HG03378 (cell line): ENCODE measurements around the gene FGFRL1.
"Not testable (repeated sequence)": the region's sequence is repeated elsewhere in the genome, so short reads cannot be mapped to it uniquely, and the experiment has no call there.

Source experiments
- ATAC-seq: cut with Tn5 transposase; IDR thresholded peaks from one replicate; pipeline ENCODE4 v1.9.1; 2021; ENCODE audit warnings: mild to moderate bottlenecking, moderate library complexity; ENCODE audit not compliant: unreplicated experiment

FGFRL1 gene

DNA sequence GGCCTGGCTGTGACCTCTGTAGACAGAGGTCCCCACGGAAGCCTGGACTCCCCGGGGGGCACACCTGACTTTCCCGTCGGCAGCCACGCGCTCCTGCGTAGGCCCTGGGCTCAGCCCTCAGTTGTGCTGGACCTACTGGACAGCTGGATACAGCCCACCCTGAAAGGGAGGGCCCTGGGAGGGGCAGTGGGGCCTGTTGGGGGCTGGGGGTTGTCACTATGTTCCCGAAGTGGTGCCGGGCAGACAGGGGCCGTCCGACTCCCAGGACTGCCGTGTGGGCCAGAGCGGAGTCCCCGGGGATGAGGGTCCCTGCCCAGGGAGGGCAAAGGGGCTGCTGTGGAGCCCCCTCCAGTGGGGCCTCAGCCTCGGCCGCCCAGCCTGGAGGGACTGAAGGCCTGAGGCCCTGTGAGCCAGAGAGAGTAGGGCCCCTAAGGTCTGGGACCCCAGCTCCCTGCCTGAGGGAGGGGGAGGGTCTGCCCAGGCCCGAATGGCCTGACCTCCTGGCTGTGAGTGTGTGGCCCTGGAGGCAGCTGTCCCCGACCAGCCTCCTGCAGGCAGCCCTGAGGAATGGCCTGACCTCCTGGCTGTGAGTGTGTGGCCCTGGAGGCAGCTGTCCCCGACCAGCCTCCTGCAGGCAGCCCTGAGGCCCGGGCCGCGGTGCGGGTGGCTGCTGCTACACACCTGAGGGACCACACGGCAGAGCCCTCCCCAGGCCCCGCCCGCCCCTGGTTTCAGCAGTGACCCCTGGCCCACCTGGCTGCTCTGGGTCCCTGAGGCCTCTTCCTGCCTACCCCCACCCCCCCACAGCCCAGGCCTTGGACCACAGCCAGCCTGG, 25.8 kb downstream of the FGFRL1 start:
- no peak for ATAC-seq

DNA sequence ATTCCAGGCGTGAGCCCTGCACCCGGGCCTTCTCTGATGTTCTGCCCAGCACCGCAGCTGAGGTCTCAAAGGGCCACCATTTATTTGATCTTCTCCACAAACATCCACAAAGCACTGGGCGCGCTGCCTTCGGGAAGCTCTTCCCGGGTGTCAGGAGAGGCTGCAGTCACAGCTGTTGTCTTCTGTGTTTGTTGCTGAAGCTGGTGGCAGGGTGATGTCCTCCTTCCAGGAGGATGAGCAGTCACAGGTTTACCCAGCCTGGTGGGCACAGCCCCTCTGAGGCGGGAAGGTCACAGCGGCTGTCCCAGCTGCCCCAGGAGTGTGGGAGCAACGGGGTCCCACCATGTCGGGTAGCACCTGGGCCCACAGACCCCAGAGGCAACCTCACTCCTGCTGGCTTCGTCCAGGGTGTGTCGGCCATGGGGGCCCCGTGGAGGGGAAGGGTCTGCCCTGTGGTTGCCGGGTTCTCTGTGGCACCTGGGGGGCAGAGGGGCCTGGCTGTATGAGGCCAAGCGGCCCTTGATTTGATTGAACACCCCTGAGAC, 27.6 kb downstream of the FGFRL1 start:
- no peak for ATAC-seq

- ATAC-seq = no peak
These were observed 28.3 kb downstream of the FGFRL1 start for GRCh38 chr4:1039493-1040343.

GRCh38 chr4:1040344-1041146, 29.1 kb downstream of the FGFRL1 start:
- no peak for ATAC-seq

DNA sequence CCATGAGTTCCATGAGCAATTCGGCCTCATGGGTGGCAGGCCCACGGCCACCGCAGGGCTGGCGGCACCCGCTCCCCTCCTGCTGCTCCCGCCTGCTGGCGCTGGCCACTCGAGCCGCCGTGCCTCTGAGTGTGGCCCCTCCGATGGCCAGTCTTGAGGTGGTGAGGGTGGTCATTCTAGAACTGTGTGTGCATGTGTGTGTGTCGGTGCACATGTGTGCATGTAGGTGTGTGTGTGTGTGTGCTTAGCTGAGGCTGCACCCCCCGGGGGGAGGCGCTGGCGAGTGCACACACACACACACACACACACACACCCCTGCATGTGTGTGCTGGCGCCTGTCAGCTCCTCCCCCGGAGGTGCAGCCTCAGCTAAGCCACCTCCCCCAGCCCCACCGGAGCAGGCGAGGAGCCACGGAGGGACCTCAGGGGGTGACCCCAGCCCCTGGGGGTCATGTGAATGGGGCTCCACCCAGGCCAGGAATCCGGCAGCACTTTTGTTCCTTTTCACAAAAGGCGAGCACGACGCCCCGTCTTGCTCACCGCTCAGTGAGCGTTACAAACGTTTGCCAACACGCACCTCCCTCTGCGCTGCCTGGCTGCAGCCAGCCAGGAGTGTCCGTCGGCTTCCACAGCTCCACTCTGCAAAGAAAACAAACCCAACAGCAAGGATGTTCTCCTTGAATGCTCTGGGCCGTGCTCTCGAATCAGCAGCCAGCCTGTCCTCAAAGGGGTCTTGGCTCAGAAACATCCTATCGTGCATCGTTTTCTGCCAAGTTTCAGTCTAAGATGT, 29.9 kb downstream of the FGFRL1 start:
- ATAC-seq = no peak

DNA sequence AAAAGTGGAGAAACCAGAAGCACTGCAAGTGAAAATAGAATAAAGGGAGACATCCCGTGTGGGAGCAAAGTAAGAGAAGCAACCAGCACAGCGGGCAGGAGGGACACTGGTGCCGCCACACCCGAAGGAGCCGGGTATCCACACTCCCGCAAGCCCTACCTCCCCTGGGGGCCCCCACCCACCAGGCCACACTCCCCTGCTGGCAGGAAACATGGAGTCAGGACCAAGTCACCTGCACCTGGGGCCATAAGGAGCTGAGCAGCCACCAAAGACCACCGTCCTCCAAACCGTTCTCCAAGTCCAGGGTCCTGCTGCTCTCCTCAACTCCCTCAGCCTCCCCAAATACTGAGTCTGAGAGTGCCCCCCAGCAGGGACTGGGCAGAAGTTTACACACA, 30.5 kb downstream of the FGFRL1 start:
- no peak for ATAC-seq

DNA sequence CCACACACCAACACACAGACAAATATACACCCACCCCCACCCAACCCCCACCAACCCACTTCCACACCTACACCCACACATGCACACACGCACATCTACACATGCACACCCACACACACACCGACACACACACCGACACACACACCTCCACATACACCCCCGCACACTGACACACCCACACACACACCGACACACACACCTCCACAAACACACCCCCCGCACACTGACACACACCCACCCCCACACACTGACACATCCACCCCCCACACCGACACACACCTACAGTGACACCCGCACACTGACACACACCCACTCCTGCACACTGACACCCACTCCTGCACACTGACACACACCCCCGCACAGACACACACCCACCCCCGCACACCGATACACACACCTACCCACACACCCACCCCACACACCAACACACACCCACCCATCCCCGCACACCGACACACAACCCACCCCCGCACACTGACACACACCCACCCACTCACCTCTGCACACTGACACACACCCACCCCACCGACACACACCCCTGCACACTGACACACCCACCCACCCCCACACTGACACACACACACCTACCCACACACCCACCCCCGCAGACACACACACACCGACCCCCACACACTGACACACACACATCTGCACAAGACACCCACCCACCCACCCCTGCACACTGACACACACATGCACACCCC, 31.1 kb downstream of the FGFRL1 start:
- ATAC-seq = no peak

- ATAC-seq = no peak
These were observed 31.7 kb downstream of the FGFRL1 start for GRCh38 chr4:1043162-1043561.

- no peak for ATAC-seq
These were observed 32.4 kb downstream of the FGFRL1 start for GRCh38 chr4:1043651-1044468.

- no peak for ATAC-seq
These were observed 33.2 kb downstream of the FGFRL1 start for GRCh38 chr4:1044469-1045192.

DNA sequence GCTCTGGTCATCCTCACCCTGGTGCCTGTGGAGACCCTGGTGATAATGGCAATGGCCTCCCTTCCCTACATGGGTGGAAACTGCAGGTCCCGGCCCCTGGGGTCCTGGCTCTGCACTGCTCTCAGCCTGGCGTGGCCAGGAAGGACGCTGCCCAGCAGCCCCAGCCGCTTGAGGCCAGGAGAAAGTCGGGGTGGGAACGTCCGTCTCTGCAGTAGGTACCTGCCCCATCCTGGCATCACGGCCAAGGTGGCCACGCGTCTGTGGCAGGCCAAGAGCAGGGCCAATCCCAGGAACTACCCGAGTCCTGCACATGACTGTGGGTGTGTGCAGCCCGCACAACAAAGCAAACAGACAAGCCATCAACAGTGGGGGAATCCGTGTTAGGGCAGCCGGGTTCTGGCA, 33.8 kb downstream of the FGFRL1 start:
- ATAC-seq = no peak

DNA sequence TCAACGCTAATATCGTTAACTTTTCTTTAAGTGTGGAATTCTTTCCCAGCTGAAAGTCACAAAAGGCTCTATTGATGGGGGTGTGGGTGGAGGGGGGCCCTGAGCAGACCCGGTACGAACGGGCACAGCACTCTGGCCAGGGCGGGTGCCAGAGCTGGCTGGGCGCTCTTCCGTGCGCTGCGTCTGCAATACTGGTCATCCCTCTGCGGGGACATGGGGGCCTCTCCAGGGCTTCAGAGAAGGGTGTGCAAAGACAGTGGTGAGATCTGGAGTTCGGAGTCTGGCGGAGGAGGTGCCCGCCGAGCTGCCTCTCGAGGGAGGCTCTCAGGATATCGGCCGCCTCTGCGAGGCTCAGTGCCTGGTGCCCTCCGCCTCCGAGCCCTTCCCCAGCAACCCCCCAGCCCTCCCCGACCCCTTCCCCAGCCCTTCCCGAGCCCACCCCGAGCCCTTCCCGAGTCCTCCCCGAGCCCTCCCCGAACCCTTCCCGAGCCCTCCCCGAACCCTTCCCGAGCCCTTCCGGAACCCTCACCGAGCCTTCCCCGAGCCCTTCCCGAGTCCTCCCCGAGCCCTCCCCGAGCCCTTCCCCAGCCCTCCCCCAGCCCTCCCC, 34.3 kb downstream of the FGFRL1 start:
- no peak for ATAC-seq

GRCh38 chr4:1046581-1047011, 35.2 kb downstream of the FGFRL1 start:
- not testable (repeated sequence) for ATAC-seq

DNA sequence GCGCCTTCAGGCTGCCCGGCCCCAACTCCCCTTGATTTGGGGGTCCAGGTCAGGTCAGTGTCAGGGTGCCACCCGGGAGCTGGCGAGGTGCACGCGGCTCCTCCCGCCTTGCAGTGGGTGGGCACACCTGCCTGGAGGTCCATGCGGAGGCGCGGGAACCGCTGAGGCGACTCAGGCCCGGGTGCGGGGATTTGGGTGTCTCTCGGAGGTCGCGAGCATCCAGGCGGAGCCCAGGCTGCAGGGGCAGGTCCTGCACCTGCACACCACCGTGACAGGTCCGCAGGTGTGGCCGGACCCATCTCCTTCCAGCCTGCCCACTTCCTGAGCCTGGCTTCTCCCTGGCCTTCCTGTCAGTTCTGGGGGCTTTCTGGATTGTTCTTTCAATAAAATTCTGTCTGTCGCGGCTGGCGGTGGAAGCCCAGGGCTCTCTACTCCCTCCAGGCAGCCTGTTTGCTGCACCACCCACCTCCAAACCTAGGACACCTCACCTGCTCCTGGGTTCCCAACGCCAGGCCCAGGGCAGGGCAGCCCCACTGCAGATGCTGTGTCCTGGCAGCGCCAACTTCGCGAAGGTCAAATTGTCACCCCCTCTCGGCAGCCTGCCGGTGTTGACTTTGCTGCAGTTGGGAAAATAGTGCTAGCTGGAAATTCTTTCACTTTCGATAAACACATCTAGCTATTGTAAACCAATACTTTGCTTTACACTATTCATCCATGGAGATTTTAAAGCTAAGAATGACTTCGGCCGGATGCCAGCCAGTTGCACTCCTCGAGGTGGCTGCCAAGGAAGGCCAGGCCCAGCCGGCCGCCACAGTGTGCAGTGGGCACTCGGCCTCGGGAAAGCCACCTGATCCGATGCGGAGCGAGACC, 35.9 kb downstream of the FGFRL1 start:
- no peak for ATAC-seq

GRCh38 chr4:1047976-1048772, 36.7 kb downstream of the FGFRL1 start:
- no peak for ATAC-seq
